NCI-H2196 (cell line): ENCODE data around the gene GADL1.

ENCODE experiments used
- DNase-seq: peaks from one replicate; lab custom pipeline; 2025; ENCODE audit not compliant: unreplicated experiment; lab: John Stamatoyannopoulos, UW

The GADL1 gene

GRCh38 chr3:30729512-30729911, 164.9 kb downstream of the GADL1 start:
- DNase-seq = no peak

GRCh38 chr3:30728143-30728542, 166.3 kb downstream of the GADL1 start:
- no peak for DNase-seq

GRCh38 chr3:30724863-30725262, 169.6 kb downstream of the GADL1 start:
- DNase-seq = no peak

GRCh38 chr3:30723211-30723610, 171.2 kb downstream of the GADL1 start:
- DNase-seq = no peak

- DNase-seq = no peak
These were observed 173.2 kb downstream of the GADL1 start for GRCh38 chr3:30721314-30721634.

- no peak for DNase-seq
These were observed 173.7 kb downstream of the GADL1 start for GRCh38 chr3:30720586-30721313.

GRCh38 chr3:30719536-30719935, 174.9 kb downstream of the GADL1 start:
- DNase-seq = no peak

GRCh38 chr3:30713885-30714503, 180.5 kb downstream of the GADL1 start:
- DNase-seq = no peak

- no peak for DNase-seq
These were observed 181.5 kb downstream of the GADL1 start for GRCh38 chr3:30712991-30713390.

GRCh38 chr3:30711867-30712266, 182.6 kb downstream of the GADL1 start:
- DNase-seq = no peak

- DNase-seq = no peak
These were observed 183.3 kb downstream of the GADL1 start for GRCh38 chr3:30711151-30711550.

- no peak for DNase-seq
These were observed 184.4 kb downstream of the GADL1 start for GRCh38 chr3:30710017-30710416.

- no peak for DNase-seq
These were observed 186.0 kb downstream of the GADL1 start for GRCh38 chr3:30708472-30708871.

GRCh38 chr3:30707825-30708224, 186.6 kb downstream of the GADL1 start:
- no peak for DNase-seq

GRCh38 chr3:30704931-30705890, 189.2 kb downstream of the GADL1 start:
- no peak for DNase-seq

GRCh38 chr3:30702828-30703397, 191.5 kb downstream of the GADL1 start:
- no peak for DNase-seq

- DNase-seq = no peak
These were observed 192.2 kb downstream of the GADL1 start for GRCh38 chr3:30702038-30702827.

GRCh38 chr3:30700702-30701321, 193.6 kb downstream of the GADL1 start:
- DNase-seq = no peak

GRCh38 chr3:30699927-30700326, 194.5 kb downstream of the GADL1 start:
- no peak for DNase-seq

GRCh38 chr3:30698549-30698948, 195.9 kb downstream of the GADL1 start:
- DNase-seq = no peak
